HG03575 (cell line): ENCODE results near the gene NFAM1.

Experiments
- ATAC-seq: cut with Tn5 transposase; IDR thresholded peaks from one replicate; pipeline ENCODE4 v1.9.1; 2021; ENCODE audit not compliant: unreplicated experiment, insufficient number of reproducible peaks, low FRiP score; ENCODE audit errors: extremely low read depth

Gene NFAM1

GRCh38 chr22:42440728-42441127 is 8.5 kb upstream of the NFAM1 start:
- no peak for ATAC-seq

GRCh38 chr22:42439821-42440674 is 7.8 kb upstream of the NFAM1 start:
- ATAC-seq, result no peak

DNA sequence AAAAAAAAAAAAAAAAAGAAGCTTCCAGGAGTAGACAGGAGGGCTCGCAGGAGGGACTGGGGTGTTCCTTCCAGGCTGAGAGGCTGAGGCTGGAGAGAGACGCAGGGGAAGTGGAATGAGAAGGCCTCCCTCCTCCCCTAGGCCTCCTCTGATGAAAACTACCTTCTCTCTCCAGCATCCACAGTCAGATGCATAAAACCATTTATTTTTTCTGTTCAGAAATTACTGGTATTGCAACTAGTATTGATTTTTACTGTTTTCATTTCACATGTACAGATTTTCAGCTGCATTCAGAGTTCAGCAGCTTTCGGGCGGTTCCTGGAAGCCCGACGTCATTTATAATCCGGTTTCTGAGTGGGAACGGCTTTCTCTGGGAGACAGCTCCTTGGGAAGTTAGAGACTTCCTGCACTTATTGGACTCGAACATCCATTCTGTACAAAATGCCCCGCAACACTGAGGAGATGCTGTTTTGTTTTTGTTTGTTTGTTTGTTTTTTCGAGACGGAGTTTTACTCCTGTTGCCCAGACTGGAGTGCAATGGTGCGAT is 6.9 kb upstream of the NFAM1 start:
- ATAC-seq, result no peak

DNA sequence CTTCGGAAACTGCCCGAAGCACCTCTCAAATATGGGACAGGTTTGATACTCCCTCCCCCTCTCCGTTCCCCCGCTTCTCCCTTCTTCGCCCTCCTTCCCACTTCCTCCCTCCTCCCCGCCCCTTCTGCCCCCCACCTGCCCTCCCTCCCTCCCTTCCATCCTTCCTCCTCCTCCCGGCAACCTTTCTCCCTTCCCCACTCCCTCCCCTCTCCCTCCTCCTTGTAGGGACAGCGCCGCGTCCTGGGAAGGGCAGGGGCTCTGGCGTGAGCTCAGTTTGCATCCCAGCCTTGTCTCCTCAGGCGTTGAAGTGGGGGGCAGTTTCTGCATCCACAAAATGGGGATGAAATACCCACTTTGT is 6.1 kb upstream of the NFAM1 start:
- no peak for ATAC-seq

GRCh38 chr22:42437488-42438292 is 5.5 kb upstream of the NFAM1 start:
- no peak for ATAC-seq

GRCh38 chr22:42436404-42436803 is 4.2 kb upstream of the NFAM1 start:
- ATAC-seq, result no peak

- ATAC-seq, result no peak
These were observed 2.7 kb upstream of the NFAM1 start for GRCh38 chr22:42434748-42435425.

- ATAC-seq, result no peak
These were observed 1.8 kb upstream of the NFAM1 start for GRCh38 chr22:42433754-42434682.

- no peak for ATAC-seq
These were observed 615 bp upstream of the NFAM1 start for GRCh38 chr22:42432818-42433217.

- no peak for ATAC-seq
These were observed 693 bp downstream of the NFAM1 start for GRCh38 chr22:42431401-42432019.

DNA sequence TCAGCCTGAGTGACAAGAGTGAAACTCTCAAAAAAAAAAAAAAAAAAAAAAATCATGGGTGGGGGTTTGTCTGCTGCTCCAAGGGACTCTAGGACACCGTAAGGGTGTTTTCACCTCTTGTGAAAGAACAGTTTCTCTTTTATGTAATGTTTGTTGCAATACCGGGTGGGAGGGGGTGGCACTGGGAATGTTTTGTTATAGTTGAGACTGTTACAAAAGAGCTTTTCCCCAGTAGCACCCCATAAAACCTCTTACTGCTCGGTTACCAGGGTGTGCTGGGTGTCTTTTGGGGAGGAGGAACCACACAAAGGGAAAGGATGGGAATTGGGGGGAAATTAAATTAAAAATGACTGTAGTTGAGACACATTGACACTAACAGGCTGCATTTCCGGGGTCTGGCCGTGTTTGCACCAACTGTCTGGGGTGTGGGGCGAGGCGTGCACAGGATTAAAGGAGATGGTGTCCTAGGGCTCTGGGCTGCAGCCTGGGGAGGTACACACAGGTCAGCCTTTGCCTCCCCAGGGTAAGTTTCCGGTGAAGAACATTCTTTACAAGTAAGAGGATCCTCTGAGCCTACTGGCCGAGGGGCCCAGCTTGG is 1.6 kb downstream of the NFAM1 start:
- no peak for ATAC-seq

DNA sequence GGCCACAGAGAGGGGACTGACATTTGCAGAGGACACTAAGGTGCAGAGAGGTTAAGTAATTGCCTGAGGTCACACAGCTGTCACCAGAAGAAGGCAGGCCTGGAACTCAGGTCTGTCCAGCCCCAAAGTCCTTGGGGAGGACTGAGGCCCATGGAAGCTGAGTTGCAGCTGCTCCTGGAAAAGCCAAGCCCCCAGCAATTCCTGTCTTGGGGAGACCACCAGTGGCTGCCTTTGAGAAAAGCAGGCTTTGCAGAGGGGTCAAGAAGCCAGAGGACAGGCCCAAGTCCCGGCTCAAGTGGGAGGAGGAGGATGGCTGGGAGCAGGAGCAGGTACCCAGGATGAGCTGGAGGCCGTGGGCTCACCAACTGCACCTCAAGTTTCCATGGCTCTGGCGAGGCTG is 3.4 kb downstream of the NFAM1 start:
- no peak for ATAC-seq

DNA sequence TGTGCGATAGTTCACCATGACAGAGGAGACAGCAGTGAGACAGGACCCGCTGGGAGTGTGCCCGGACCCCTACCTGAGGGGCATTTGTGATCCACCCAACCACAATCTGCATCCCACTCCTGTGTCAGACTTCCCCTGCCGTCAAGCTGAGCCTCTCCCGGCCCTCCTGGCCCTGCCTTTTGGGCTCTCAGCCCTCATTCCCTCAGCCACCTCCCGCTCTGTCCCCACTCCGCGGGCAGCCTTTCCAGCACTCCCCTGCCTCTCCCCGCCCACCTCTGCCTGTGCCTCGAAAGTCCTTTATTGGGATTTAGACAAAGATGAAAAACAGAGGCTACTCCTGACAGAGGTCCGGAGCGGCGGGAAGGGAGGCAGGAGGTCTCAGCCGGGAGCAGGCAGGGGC is 4.2 kb downstream of the NFAM1 start:
- ATAC-seq, result no peak

DNA sequence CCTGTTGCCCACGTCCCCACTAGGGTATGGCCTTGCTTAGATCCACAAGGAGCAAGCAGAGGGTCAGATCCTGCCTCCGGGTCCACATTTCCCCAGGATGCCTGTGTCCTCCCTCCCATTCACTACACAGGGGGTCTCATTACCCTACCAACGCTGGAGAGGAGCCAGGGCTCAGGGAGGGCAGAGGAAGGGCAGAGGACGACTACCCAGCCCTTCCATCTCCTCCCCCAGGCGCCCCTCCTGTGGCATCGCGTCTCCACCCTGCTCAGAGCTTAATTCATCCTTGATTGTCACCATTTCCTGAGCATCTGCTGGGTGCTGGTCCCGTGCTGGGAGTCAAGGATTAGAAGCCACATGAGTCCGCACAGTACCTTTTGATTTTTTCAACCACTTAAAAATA is 5.0 kb downstream of the NFAM1 start:
- ATAC-seq, result no peak

GRCh38 chr22:42425989-42426355 is 6.2 kb downstream of the NFAM1 start:
- ATAC-seq, result no peak

- ATAC-seq, result no peak
These were observed 6.7 kb downstream of the NFAM1 start for GRCh38 chr22:42425337-42425988.

DNA sequence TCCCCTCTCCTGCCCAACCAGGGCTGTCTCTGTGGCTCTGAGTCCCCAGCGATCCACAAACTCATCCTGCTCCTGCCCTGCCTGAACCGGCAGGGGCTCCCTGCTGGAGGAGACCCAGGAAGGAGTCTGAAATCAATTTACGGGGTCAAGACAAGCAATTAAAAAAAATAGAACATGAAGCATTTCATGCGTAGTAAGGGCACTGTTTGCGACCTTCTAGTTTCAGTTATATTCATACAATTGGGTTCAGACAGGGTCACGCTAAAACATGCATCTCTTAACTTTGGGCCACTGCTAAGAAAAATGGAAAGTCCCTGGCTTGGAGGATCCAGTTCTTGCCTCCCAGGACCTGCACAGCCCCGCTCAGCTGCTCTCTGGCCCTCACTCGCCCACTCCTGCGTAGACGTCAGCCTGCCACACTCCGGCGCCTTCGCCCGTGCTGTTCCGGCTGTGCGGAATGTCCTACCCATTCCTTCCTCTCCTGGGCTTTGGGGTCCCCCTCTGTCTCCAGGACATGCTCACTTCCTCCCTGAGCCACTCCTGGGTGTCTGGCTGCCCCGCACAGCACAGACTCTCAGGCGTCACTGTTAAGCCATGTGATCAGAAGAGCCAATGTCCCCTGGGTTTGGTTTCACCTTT is 12.8 kb downstream of the NFAM1 start:
- ATAC-seq, result no peak
